Osteoblast (primary cell): Measurements from ENCODE around the gene TMEM134. TPM values are rescaled to one million over a fixed set of nuclear protein-coding genes. Genes with fewer than 3 reads are reported as not detected.

ENCODE experiments used
- DNase-seq: peaks from one replicate; pipeline ENCODE4 v3.0.0; 2011; ENCODE audit warnings: low spot score, mixed read lengths; ENCODE audit not compliant: insufficient read length; ENCODE audit errors: missing footprints
- H2AFZ ChIP-seq: 2 replicates; pipeline ENCODE4 v1.6.0; 2011; ENCODE audit warnings: mild to moderate bottlenecking, low read length
- H3K27ac ChIP-seq: 2 replicates; pipeline ENCODE4 v1.5.1; 2011; ENCODE audit warnings: mild to moderate bottlenecking, low read depth, low read length, moderate library complexity
- H3K27me3 ChIP-seq: 2 replicates; pipeline ENCODE4 v1.6.0; 2012; ENCODE audit warnings: mild to moderate bottlenecking, control low read depth, inconsistent platforms, low read length, moderate library complexity; ENCODE audit not compliant: insufficient read depth
- H3K36me3 ChIP-seq: 2 replicates; pipeline ENCODE4 v1.5.1; 2011; ENCODE audit warnings: mild to moderate bottlenecking, low read length, control low read depth, moderate library complexity; ENCODE audit not compliant: insufficient read depth
- H3K4me1 ChIP-seq: 2 replicates; pipeline ENCODE4 v1.5.1; 2011; ENCODE audit warnings: mild to moderate bottlenecking, low read length, control low read depth, moderate library complexity; ENCODE audit not compliant: insufficient read depth
- H3K4me2 ChIP-seq: 2 replicates; pipeline ENCODE4 v1.6.0; 2011; ENCODE audit warnings: mild to moderate bottlenecking, low read length; ENCODE audit not compliant: insufficient read depth
- H3K4me3 ChIP-seq: fragments of 200-600 bp; sonication (generic); 3 replicates; pipeline ENCODE4 v1.5.1; 2012; ENCODE audit warnings: mild to moderate bottlenecking, low read length, inconsistent platforms; ENCODE audit not compliant: insufficient read depth
- H3K79me2 ChIP-seq: 2 replicates; pipeline ENCODE4 v1.6.0; 2012; ENCODE audit warnings: mild to moderate bottlenecking, low read length, control low read depth, inconsistent platforms; ENCODE audit not compliant: insufficient read depth
- H3K9me3 ChIP-seq: 2 replicates; pipeline ENCODE4 v1.5.1; 2011; ENCODE audit warnings: low read depth, low read length, control low read depth
- H4K20me1 ChIP-seq: 2 replicates; pipeline ENCODE4 v1.6.0; 2012; ENCODE audit warnings: mild to moderate bottlenecking, low read length, control low read depth; ENCODE audit not compliant: insufficient read depth
- total RNA-seq: library from RNA; depleted of rRNA; stranded (reverse); fragments of >200 nt; gene quantifications from 2 replicates; pipeline ENCODE4 v1.2.3, GENCODE V29; 2012
- TF ChIP-seq, protein P1 (sequence below): IDR thresholded peaks from 2 replicates; pipeline ENCODE4 v1.5.1; 2011; ENCODE audit warnings: mild to moderate bottlenecking, low read depth, low read length, moderate library complexity; ENCODE audit errors: extremely low read depth

Gene TMEM134
- total RNA-seq, 1 donor, result 29.3 TPM

GRCh38 chr11:67501854-67502253 lies 32.8 kb upstream of the TMEM134 start:
- Histone ChIP-seq H4K20me1 (peaks cover 14% of the 10 kb centered on the region), H3K9me3 (no peaks in the 10 kb centered on the region), H3K4me2 (no peak overlapping the region), H3K79me2 (peaks cover 2% of the 10 kb centered on the region), H3K36me3 (peaks cover 8% of the 10 kb centered on the region), H3K27me3 (no peaks in the 10 kb centered on the region), H3K4me3 (no peak overlapping the region), H3K4me1 (peaks cover 7% of the 10 kb centered on the region), H2AFZ (no peak overlapping the region), H3K27ac (no peak overlapping the region)
- no peak for DNase-seq
- TF ChIP-seq, protein P1, sequence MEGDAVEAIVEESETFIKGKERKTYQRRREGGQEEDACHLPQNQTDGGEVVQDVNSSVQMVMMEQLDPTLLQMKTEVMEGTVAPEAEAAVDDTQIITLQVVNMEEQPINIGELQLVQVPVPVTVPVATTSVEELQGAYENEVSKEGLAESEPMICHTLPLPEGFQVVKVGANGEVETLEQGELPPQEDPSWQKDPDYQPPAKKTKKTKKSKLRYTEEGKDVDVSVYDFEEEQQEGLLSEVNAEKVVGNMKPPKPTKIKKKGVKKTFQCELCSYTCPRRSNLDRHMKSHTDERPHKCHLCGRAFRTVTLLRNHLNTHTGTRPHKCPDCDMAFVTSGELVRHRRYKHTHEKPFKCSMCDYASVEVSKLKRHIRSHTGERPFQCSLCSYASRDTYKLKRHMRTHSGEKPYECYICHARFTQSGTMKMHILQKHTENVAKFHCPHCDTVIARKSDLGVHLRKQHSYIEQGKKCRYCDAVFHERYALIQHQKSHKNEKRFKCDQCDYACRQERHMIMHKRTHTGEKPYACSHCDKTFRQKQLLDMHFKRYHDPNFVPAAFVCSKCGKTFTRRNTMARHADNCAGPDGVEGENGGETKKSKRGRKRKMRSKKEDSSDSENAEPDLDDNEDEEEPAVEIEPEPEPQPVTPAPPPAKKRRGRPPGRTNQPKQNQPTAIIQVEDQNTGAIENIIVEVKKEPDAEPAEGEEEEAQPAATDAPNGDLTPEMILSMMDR, result no peak

DNA sequence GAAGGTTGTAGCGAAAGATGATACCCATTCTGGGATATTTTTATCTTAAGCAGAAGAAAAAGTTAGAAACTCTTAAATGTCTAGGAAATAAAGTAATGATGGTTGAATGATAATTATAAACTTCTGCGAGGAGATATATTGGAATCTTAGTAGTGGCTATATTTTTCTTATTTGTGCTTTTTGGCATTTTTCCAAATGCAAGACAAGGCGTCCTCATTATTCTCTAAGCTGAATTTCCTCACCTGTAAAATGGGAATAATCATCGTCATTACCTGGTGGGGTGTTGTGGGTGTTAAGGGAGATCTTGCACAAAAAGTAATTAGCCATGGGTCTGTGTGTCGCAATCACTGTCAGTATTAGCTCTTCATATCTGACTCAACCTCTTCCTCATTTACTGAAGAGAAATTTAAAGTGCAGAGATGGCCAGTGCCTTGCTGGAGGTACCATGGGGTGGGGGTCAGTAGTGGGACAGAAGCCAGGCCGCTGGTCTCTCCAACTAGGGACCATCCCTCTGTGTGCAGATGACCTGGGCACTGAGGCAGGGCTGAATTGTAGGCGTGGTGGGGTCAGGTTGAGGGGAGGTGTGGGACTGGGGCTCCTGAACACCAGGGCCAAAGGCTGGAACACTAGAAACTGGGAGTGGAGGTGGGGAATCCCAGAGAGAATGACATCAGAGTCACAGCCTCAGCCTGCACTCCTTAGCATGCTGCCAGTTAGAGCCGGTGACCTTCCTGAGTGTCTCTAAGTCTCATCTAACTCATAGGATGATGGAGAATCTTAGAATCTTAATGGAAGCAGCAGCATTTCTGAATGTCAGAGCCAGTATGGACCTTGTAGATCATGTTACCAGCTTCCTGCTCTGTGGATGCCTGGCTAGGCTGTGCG lies 32.0 kb upstream of the TMEM134 start:
- peak; percentile 90 for DNase-seq
- Histone ChIP-seq H3K79me2 (peaks cover 2% of the 10 kb centered on the region), H2AFZ (no peak overlapping the region), H3K4me3 (no peak overlapping the region), H3K9me3 (no peaks in the 10 kb centered on the region), H3K36me3 (peaks cover 8% of the 10 kb centered on the region), H3K4me2 (no peak overlapping the region), H3K27ac (no peak overlapping the region), H3K4me1 (peaks cover 7% of the 10 kb centered on the region), H4K20me1 (peaks cover 14% of the 10 kb centered on the region), H3K27me3 (no peaks in the 10 kb centered on the region)
- TF ChIP-seq, protein P1, result no peak

DNA sequence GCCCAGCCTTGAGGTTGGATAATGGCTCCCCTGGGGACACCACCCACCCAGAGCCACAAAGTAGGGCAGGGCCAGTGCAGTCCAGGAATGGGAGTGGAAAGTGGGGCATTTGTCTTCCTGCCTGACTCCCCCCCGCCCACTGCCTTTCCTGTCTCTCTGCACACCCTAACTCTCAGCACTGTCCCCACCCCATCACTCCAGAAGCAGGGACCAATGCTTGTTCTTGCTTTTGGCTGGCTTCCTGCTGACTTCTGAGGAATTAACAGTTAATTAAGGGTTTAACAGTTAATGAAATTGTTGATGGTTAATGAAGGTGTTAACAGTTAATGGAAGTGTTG lies 31.4 kb upstream of the TMEM134 start:
- Histone ChIP-seq H2AFZ (no peak overlapping the region), H3K9me3 (no peaks in the 10 kb centered on the region), H3K4me3 (no peak overlapping the region), H4K20me1 (peaks cover 14% of the 10 kb centered on the region), H3K79me2 (peaks cover 2% of the 10 kb centered on the region), H3K4me2 (no peak overlapping the region), H3K27ac (no peak overlapping the region), H3K36me3 (peaks cover 8% of the 10 kb centered on the region), H3K4me1 (peaks cover 2% of the 10 kb centered on the region), H3K27me3 (no peaks in the 10 kb centered on the region)
- peak; percentile 80 for DNase-seq
- TF ChIP-seq, protein P1, result no peak

GRCh38 chr11:67499808-67500483 lies 30.9 kb upstream of the TMEM134 start:
- Histone ChIP-seq H2AFZ (no peak overlapping the region), H3K9me3 (no peaks in the 10 kb centered on the region), H4K20me1 (peaks cover 14% of the 10 kb centered on the region), H3K79me2 (peaks cover 2% of the 10 kb centered on the region), H3K27ac (no peak overlapping the region), H3K36me3 (peaks cover 8% of the 10 kb centered on the region), H3K4me1 (no peaks in the 10 kb centered on the region), H3K27me3 (no peaks in the 10 kb centered on the region), H3K4me3 (no peak overlapping the region), H3K4me2 (no peak overlapping the region)
- DNase-seq, result peak; percentile 66
- TF ChIP-seq, protein P1, result no peak
